HG03066 (cell line): ENCODE results near the gene INHA.

Experiments
- ATAC-seq: cut with Tn5 transposase; IDR thresholded peaks from one replicate; pipeline ENCODE4 v1.9.1; 2021; ENCODE audit warnings: low read depth; ENCODE audit not compliant: unreplicated experiment

Gene INHA

GRCh38 chr2:219557320-219557719 is 14.8 kb upstream of the INHA start:
- ATAC-seq = no peak

GRCh38 chr2:219557791-219558785 is 14.0 kb upstream of the INHA start:
- ATAC-seq = no peak

DNA sequence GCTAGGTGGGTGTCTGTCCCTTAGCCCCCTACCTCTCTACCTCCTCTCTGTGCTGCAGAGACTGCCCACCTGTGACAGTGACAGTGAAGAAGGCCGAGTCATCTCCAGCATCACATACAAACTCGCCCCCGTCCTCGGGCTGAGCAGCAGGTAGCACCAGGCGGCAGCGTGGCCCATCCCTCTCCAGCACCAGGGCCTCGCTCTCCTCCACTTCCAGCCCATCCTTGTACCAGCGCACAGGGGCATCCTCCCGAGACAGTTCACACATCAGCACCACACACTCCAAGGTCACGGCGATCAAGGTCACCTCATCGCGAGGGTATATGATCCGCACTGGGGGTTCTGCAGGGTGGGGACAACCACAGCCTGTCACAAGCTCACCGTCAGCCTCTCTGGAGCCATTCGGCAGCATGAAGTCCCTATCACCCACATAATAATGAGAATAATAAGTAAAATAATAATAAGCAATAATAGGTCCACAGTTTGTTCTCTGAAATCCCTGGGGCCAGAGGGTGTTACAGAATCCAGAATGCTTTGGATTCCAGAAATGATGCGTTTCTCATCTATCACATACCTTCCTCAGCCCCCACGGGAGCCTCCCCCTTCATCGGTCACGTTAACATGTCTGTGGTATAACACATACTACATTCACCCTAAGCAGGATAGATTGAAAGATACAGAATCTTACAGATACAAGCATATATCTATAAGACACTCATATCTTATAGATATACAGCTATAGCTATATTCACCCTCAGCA is 12.8 kb upstream of the INHA start:
- ATAC-seq = no peak

- no peak for ATAC-seq
Observed at GRCh38 chr2:219560037-219560892, 11.8 kb upstream of the INHA start.

GRCh38 chr2:219560893-219561178 is 11.3 kb upstream of the INHA start:
- no peak for ATAC-seq

GRCh38 chr2:219561179-219562048 is 10.7 kb upstream of the INHA start:
- ATAC-seq = no peak

DNA sequence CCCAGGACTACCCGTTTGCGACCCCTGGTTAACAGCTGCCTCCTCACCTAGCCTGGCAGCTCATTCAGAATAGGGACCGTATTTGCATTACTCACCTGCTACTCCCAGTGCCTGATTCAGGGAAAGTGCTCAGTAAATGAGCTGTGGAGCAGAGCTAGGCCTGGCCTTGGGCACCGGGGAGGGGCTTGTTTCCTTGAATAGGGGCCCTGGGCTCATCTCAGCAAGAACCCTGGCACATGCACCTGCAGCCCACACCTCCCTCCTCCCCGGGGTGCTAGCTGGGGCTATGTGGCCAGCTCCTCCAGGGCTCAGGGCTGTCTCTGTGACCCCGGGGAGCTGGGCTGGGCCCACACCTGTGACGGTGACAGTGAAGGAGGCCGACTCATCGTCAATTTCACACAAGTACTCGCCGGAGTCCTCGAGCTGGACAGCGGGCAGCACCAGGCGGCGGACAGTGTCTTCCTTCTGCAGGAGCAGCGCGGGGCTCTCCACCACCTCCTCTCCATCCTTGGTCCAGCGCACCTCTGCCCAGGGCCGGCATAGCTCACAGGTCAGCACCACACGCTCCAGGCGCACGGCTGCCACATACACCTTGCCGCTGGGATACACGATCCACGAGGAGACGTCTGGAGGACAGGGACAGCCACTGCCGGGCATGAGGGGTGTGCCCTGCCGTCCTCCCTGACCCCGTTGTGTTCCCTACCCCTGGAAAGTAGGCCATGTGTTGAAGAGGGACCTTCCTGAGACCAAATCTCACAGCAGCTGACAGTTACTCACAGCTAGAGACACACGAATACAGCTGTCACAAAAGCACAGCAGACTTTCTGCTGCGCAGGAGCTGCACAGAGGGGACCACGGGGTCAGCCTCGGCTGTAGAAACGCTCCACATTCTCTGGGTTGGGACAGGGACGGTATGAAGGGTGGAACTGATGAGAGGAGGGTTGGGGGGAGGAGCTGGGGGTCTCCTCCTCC is 9.8 kb upstream of the INHA start:
- ATAC-seq = no peak

DNA sequence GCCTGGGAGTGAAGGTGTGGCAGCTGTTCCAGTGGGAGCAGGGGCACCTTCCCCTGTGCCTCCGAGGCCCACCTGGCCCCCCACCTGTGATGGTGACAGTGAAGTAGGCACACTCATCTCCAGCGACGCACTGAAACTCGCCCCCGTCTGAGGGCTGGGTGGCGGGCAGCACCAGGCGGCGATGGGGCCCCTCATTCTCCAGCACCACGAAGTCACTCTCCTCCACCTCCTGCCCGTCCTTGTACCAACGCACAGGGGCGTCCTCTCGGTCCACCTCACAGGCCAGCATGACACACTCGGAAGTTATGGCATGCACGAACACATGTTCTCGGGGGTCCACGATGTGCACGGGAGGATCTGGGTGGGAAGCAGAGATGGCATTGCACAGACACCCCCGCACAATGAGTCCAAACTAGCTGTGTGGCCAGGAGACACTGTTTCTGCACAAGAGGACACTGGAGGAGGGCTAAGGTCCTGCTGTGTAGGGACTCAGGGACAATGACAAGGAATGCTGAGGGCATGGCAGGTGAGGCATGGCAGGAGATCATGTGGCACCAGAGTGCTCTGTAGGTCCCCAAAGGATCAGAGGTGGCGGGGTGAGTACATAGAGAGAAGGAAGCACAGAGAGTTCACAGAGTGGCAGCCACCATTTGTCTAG is 8.7 kb upstream of the INHA start:
- ATAC-seq = no peak

- no peak for ATAC-seq
Observed at GRCh38 chr2:219565130-219566080, 6.7 kb upstream of the INHA start.

GRCh38 chr2:219566640-219567039 is 5.5 kb upstream of the INHA start:
- no peak for ATAC-seq

GRCh38 chr2:219567131-219567530 is 5.0 kb upstream of the INHA start:
- ATAC-seq = no peak

DNA sequence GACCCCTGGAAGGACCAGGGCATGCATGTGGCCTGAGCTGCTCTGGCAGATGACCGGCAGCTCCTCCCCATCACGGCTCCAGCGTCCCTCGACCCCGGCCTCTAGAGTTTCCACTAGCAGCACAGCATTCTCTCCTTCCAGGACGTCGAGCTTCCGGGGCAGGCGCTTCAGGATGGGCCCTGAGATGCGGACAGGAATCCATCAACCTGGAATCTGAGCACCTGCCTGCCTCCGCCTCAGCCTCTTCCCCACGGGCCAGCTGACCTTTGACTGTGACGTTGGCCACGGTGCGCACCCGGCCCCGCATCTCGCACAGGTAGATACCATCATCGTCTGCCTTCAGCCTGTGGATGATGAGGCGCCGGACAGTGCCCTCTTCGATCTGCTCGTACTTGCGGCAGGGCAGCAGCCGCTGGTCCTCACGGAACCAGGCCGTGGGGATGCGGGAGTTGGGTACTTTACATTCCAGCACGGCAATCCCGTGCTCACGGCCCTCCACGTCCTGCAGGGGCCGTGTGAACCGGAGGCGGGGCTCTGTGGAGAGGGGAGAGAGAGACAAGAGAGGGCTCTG is 4.2 kb upstream of the INHA start:
- ATAC-seq = no peak

DNA sequence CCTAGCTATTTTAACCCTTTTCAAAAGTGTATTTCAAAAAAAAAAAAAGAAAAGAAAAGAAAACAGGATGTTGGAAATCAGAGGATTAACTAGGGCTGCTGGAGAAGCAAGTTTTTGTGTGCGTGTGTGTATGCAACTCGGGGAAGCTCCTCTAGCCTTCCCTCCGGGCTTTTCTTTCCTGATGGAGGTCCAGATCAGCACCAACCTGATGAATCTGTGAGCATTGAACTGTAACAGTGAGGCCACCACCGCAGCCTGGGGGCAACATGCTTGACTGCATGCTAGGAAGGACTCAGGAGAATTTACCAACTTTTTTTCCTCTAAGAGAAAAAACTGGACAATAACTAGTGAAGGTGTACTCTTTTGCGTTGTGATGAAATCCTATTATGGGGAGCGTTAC is 3.1 kb upstream of the INHA start:
- ATAC-seq = no peak

DNA sequence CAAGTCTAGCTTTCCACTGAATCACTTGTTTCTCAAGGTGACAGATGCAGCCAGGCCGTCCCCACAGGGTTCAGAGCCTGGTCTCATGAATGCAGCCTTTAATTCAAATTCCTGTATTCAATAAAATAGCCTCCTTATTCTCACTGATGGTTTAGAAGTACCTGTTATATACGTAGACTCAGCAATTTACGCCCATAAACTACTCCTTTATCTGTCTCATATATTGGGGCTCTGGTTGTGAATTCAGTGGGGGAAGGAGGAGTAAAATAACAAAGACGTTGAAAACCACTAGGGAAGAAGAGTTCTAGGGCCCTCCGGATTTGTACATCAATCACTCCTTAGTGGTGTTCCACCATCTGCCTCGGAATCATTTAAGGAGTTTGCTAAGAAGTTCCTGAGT is 2.5 kb upstream of the INHA start:
- no peak for ATAC-seq

- ATAC-seq = no peak
Observed at GRCh38 chr2:219570194-219570923, 1.8 kb upstream of the INHA start.

- no peak for ATAC-seq
Observed at GRCh38 chr2:219570924-219571310, 1.2 kb upstream of the INHA start.
